PC-9 (cell line): ENCODE data around the gene KRTAP19-7.

ENCODE experiments used
- EZH2 ChIP-seq: fragments of 200-600 bp; sonication (generic); IDR thresholded peaks from 2 replicates; pipeline ENCODE4 v1.8.0; 2017; ENCODE audit warnings: antibody characterized with exemption, low read depth
- TF ChIP-seq, protein P1 (sequence below): fragments of 200-600 bp; sonication (generic); conservative IDR thresholded peaks from 2 replicates; pipeline ENCODE4 v1.6.1; 2017; ENCODE audit warnings: mixed run types, antibody characterized with exemption, mild to moderate bottlenecking, moderate library complexity

GRCh38 chr21:30590297-30590696 is 29.2 kb upstream of the KRTAP19-7 start, which contains the start of gene KRTAP22-2:
- no peak for TF ChIP-seq EZH2
- TF ChIP-seq, protein P1, sequence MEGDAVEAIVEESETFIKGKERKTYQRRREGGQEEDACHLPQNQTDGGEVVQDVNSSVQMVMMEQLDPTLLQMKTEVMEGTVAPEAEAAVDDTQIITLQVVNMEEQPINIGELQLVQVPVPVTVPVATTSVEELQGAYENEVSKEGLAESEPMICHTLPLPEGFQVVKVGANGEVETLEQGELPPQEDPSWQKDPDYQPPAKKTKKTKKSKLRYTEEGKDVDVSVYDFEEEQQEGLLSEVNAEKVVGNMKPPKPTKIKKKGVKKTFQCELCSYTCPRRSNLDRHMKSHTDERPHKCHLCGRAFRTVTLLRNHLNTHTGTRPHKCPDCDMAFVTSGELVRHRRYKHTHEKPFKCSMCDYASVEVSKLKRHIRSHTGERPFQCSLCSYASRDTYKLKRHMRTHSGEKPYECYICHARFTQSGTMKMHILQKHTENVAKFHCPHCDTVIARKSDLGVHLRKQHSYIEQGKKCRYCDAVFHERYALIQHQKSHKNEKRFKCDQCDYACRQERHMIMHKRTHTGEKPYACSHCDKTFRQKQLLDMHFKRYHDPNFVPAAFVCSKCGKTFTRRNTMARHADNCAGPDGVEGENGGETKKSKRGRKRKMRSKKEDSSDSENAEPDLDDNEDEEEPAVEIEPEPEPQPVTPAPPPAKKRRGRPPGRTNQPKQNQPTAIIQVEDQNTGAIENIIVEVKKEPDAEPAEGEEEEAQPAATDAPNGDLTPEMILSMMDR = no peak
